ENCODE data around the gene KRTAP4-5. TPM values are rescaled to one million over a fixed set of nuclear protein-coding genes. Genes with fewer than 3 reads are reported as not detected.
"Not testable (repeated sequence)": the region's sequence is repeated elsewhere in the genome, so short reads cannot be mapped to it uniquely, and the experiment has no call there.

KRTAP4-5 gene
- total and polyA plus RNA-seq, 9 donors = not detected

GRCh38 chr17:41111151-41111885 lies 38.3 kb downstream of the KRTAP4-5 start:
- no peaks in the 10 kb centered on the region for H3K27me3 ChIP-seq
- no peaks in the 10 kb centered on the region for H3K36me3 ChIP-seq
- H3K4me1 ChIP-seq (ENCODE audit: insufficient read depth) = no peaks in the 10 kb centered on the region
- 66 to 76% (median 66%) methylated on average over 2 of the region's 2 CpGs for WGBS, 3 donors
- intact Hi-C loops (cut with DNase I) = no loop called here
- no peak overlapping the region for H3K4me3 ChIP-seq
- H3K9me3 ChIP-seq = no peaks in the 10 kb centered on the region
- H3K27ac ChIP-seq = no peak overlapping the region
- DNase-seq = no peak
- TF ChIP-seq EP300 (IDR thresholded peaks at IDR 0.05) (no peak), POLR2A (IDR thresholded peaks at IDR 0.05) (no peak), CTCF (IDR thresholded peaks at IDR 0.05) (no peak)

- DNase-seq; H3K27me3 ChIP-seq; H3K9me3 ChIP-seq; intact Hi-C loops (cut with DNase I); H3K4me1 ChIP-seq (ENCODE audit: insufficient read depth); H3K27ac ChIP-seq; H3K36me3 ChIP-seq; H3K4me3 ChIP-seq: not testable (repeated sequence)
- WGBS, 3 donors = 0 to 3% (median 0%) methylated on average over 1 of the region's 1 CpG
Observed at GRCh38 chr17:41108728-41109386, 40.8 kb downstream of the KRTAP4-5 start.

- intact Hi-C loops (cut with DNase I) = no loop called here
- Histone ChIP-seq H3K9me3 (no peaks in the 10 kb centered on the region), H3K27ac (no peak overlapping the region), H3K4me3 (no peak overlapping the region), H3K27me3 (no peaks in the 10 kb centered on the region), H3K4me1 (ENCODE audit: insufficient read depth) (no peaks in the 10 kb centered on the region), H3K36me3 (no peaks in the 10 kb centered on the region)
- no peak for DNase-seq
- WGBS, 3 donors = 36 to 58% (median 42%) methylated on average over 1 of the region's 1 CpG
- TF ChIP-seq CTCF (IDR thresholded peaks at IDR 0.05) (no peak), EP300 (IDR thresholded peaks at IDR 0.05) (no peak), POLR2A (IDR thresholded peaks at IDR 0.05) (no peak)
Observed at GRCh38 chr17:41107941-41108450, 41.6 kb downstream of the KRTAP4-5 start.

- H3K4me1 ChIP-seq (ENCODE audit: insufficient read depth); H3K36me3 ChIP-seq; H3K4me3 ChIP-seq; H3K27me3 ChIP-seq; H3K27ac ChIP-seq; H3K9me3 ChIP-seq; intact Hi-C loops (cut with DNase I); DNase-seq: not testable (repeated sequence)
- WGBS, 3 donors = 53 to 66% (median 59%) methylated on average over 4 to 10 of the region's 10 CpGs
Observed at GRCh38 chr17:41105347-41105746, 44.3 kb downstream of the KRTAP4-5 start, which contains the start of gene KRTAP4-9. KRTAP4-9 (plus strand) TSS chr17:41105389; CDS start chr17:41105389, 0 bp downstream.

- H3K9me3 ChIP-seq; H3K4me1 ChIP-seq (ENCODE audit: insufficient read depth); H3K27ac ChIP-seq; DNase-seq; H3K36me3 ChIP-seq; H3K4me3 ChIP-seq; H3K27me3 ChIP-seq: not testable (repeated sequence)
- WGBS, 3 donors = 76 to 88% (median 82%) methylated on average over 2 of the region's 2 CpGs
- intact Hi-C loops (cut with DNase I) = loop anchor here in 1 of 4 donors (5.0 kb wide), 1 partner anchor 63 kb away; the partner anchor contains the start of gene KRTAP4-3
Observed at GRCh38 chr17:41104386-41105038, 45.1 kb downstream of the KRTAP4-5 start.
